SH-SY5Y (cell line): ENCODE data around the gene OR2C1.

Source experiments
- GATA2 ChIP-seq: IDR thresholded peaks from 2 replicates; pipeline ENCODE4 v1.6.1; 2011; ENCODE audit warnings: mild to moderate bottlenecking, low read depth, low read length
- GATA3 ChIP-seq: IDR thresholded peaks from 2 replicates; pipeline ENCODE4 v1.6.1; 2011; ENCODE audit warnings: low read depth, mild to moderate bottlenecking, low read length, moderate library complexity

DNA sequence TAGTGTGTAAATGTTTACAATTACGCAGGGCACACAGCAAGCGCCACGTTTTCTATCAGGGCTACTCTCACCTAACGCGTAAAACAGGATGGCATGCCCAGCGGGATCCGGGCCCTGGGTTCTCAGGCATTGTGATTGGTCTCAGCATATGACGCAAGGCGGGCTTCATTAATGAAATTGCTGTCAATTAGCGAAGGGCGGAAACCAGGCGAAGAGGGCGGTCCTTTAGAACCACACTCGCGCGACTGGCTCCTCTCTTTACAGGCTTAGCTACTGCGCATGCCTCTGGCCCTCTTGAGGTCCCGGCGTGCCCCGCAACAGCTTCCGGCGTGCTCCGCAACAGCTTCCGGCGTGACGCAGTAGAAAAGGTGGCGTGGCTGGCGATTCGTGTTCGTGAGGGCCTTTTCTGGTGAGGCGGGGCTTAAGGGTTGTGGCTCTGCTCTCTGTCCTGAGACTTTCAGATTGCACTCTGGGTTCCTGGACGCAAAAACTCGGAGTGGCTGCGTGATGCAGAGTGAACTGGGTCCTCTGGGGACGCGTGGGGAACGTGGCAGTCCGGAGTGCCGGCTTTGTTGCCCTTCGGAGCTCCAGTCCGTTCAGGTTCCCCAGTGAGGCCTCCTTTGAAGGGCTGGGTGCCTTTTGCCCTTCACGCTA, 9.2 kb downstream of the OR2C1 start:
- TF ChIP-seq GATA2 (no peak), GATA3 (no peak)
